Inflammatory macrophage (primary cell): ENCODE data around the gene C6orf89.

Source experiments
- DNase-seq, 2 donors: peaks; one replicate each; pipeline ENCODE4 v3.0.0-alpha.2; 2020 to 2022

Gene C6orf89

DNA sequence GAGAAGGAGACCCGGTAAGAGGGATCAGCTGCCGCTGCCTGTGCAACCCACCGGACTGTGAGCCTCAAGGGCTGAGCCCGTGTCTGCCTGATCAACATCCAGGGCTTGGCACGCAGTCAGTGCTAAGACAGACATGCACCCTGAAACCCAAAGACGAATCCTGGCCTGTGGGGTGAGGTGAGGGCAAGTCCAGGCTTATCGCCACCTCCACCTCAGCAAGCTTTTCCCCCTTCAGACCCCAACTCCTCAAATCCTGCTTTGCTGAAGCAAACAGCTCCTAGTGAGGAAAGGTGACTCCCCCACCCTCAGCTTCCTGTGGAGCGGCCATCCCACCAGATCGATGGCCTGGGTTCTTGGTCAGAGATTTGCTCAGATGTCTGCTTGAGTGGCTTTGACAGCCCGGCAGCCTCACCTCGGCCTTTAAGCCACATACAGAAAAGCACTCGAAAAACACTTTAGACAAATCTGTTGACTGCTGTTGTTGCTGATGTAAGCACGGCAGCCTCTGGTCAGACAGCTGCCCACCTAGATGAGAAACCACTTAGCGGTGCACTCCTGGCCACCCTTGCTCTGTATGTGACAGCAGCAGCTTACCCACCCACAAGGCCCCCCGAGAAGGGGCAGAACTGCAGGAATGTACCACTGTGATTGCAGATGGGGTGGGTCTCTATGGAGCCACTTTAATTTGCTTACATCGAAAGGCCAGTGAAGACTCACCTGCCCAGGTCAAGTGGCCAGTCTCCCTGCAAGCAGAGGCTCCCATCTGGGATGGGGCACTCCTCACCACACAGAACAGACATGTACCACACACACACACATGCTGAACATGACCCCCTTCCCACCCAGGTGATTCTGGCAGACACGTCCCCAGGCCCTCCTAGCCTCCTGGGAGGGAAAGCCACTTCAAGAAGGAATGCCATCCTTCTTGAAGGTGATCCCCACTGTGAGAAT is 85.4 kb downstream of the C6orf89 start:
- no peak for DNase-seq

GRCh38 chr6:36971921-36972673 is 86.3 kb downstream of the C6orf89 start:
- DNase-seq = no peak

DNA sequence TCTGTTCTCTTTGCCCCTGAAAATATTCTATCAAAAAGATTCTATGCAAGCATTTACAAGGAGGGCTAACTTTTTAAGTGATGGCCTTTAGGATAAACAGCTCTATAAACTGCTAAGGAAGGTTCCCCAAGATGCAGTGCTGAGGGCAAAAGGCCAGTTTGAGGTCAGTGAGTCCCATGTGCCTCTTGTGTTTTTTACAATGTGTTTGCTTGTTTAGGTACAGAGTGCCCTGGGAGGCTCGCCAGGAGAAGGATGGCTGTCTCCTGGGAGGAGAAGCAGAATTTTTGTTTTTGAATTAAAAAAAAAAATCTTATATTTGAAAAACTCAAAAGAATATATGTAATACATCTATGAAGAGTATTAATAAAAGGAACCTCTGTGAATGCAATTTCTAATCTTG is 87.4 kb downstream of the C6orf89 start:
- DNase-seq = no peak

- no peak for DNase-seq
Measured at GRCh38 chr6:36973647-36974046, 87.9 kb downstream of the C6orf89 start.

DNA sequence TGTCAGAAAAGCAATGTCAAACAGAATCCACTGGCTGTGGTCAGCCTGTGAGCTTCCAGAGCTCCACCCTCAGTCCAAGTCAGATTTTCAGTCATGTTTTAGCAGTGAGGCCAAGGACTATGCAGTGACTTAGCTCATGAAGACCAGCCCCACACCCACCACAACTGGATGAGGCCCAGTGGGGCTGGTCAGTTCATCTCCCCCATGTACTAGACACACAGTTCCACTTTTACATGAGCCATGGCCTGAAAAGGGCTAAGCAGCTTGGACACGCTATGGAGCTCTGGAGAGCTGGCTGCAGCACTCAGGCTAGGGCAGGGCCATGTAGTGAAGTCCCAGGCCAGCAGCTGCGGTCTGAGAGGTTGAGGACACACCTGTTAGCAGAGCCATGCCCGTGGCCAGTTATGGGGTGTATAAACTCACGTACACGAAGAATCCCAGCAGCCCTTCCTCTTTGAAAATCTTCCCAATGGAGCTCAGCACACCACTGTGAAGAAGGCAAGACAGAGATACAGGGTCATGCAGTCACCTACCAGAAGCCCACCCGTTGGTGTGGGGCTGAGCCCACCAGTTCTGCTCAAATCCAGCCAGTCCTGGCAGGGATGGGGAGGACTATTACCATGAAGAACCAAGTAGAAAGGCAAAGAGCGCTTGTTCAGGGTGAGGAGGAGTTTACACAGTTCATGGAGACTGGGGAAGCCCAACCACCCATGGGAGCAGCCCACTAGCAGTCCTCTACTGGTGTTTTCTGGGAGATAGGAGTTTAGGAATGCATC is 89.7 kb downstream of the C6orf89 start:
- no peak for DNase-seq

GRCh38 chr6:36976007-36976264 is 90.2 kb downstream of the C6orf89 start:
- DNase-seq = no peak

DNA sequence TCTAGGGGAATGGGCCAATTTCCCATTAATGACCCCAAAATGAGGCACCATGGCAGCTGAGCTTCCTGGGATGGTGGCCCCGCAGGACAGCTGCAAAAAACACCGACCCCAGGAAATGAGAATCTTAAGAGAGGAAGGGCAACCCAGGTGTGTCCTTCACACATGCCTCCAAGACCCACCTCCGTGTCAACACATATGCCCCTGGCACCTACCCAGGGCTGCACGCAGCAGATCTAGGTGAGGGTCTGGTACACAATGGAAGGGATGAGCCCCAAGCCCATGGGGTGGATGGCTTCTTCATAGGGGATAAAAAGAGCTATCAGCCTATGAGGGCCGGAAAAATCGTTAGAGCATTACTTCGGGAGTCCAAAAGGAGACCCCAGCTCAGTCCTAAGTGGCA is 90.8 kb downstream of the C6orf89 start:
- no peak for DNase-seq

- no peak for DNase-seq
Measured at GRCh38 chr6:36976931-36977330, 91.2 kb downstream of the C6orf89 start.

DNA sequence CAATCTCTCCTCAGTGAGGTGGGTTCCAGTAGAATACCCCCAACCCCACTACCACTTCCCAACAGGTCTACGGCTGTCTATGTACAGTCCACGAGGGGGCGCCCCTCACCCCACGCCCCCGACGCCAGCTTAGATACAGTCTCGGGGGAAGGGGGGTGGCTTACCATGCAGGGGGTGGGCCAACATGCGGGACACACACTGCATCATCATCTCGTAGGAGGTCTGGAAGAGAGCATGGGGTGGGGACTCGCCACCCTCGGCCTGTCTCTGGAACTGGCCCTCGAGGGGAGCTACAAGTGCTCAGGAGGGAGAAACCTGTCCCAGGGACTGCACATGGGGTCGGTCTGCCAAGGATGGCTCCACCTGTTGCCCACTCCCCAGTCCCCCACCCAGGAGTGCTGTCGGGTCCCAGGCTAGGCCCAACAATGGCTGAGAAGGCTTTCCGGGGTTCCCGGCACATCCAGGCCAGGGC is 91.8 kb downstream of the C6orf89 start:
- DNase-seq = no peak
